IMR-90 (cell line): ENCODE data around the gene FGF12. TPM values are rescaled to one million over a fixed set of nuclear protein-coding genes. Genes with fewer than 3 reads are reported as not detected.

Experiments
- ATAC-seq: fragments of 200-7000 bp; cut with Tn5 transposase; 2 replicates; pipeline ENCODE4 v1.9.1; 2020; ENCODE audit warnings: low read depth, mild to moderate bottlenecking, moderate library complexity
- BruUV-seq: library from RNA; stranded (reverse); fragments of 400-500 nt; replicated peaks from 2 replicates; lab custom pipeline; 2021; lab: Mats Ljungman, UMichigan
- CTCF ChIA-PET: fragments of 300-600 bp; formaldehyde crosslinking; extraction: SDS; loops from one replicate; lab custom pipeline; 2021; ENCODE audit warnings: antibody characterized with exemption; lab: Yijun Ruan, JAX
- POLR2A ChIA-PET: fragments of 300-600 bp; sonication (Branson Sonifier 250); formaldehyde crosslinking; loops from one replicate; lab custom pipeline; 2022; ENCODE audit warnings: antibody characterized with exemption; ENCODE audit not compliant: unreplicated experiment; lab: Charles Lee
- DNase-seq: peaks from one replicate; pipeline ENCODE4 v3.0.0; 2013
- H2AFZ ChIP-seq: replicated peaks from 2 replicates; pipeline ENCODE3; 2013; ENCODE audit warnings: low read length, mild to moderate bottlenecking; ENCODE audit not compliant: poor library complexity
- H2AK5ac ChIP-seq: 2 replicates; pipeline ENCODE4 v1.6.1; 2013; ENCODE audit warnings: low read depth, low read length, inconsistent platforms
- H2AK9ac ChIP-seq: replicated peaks from 2 replicates; pipeline ENCODE3; 2013; ENCODE audit warnings: mild to moderate bottlenecking, low read depth, low read length, moderate library complexity; ENCODE audit not compliant: poor library complexity
- H2BK120ac ChIP-seq: 2 replicates; pipeline ENCODE4 v1.6.1; 2013; ENCODE audit warnings: low read depth, low read length, inconsistent platforms
- H2BK15ac ChIP-seq: 3 replicates; pipeline ENCODE4 v1.6.1; 2013; ENCODE audit warnings: low read depth, low read length, inconsistent platforms
- H2BK20ac ChIP-seq: 2 replicates; pipeline ENCODE4 v1.6.1; 2013; ENCODE audit warnings: low read depth, mild to moderate bottlenecking, inconsistent platforms, low read length, moderate library complexity
- H2BK5ac ChIP-seq: 2 replicates; pipeline ENCODE4 v1.6.1; 2013; ENCODE audit warnings: mild to moderate bottlenecking, low read depth, low read length, inconsistent platforms; ENCODE audit not compliant: poor library complexity, severe bottlenecking
- H3K14ac ChIP-seq: replicated peaks from 2 replicates; pipeline ENCODE4 v1.6.1; 2013; ENCODE audit warnings: low read depth, low read length, inconsistent platforms
- H3K18ac ChIP-seq: 2 replicates; pipeline ENCODE4 v1.6.1; 2013; ENCODE audit warnings: low read depth, low read length, control low read depth
- H3K23ac ChIP-seq: 2 replicates; pipeline ENCODE4 v1.6.1; 2013; ENCODE audit warnings: low read depth, low read length, inconsistent platforms
- H3K27ac ChIP-seq: 2 replicates; pipeline ENCODE4 v1.5.1; 2013; ENCODE audit warnings: mild to moderate bottlenecking, control low read depth, low read length; ENCODE audit not compliant: insufficient read depth
- H3K27me3 ChIP-seq: 2 replicates; pipeline ENCODE4 v1.6.1; 2013; ENCODE audit warnings: low read length; ENCODE audit not compliant: control insufficient read depth, insufficient read depth
- H3K36me3 ChIP-seq: 2 replicates; pipeline ENCODE4 v1.6.1; 2013; ENCODE audit warnings: low read length, mixed read lengths; ENCODE audit not compliant: control insufficient read depth, insufficient read depth
- H3K4ac ChIP-seq: 2 replicates; pipeline ENCODE4 v1.6.1; 2013; ENCODE audit warnings: low read depth, low read length, inconsistent platforms
- H3K4me1 ChIP-seq: 2 replicates; pipeline ENCODE4 v1.6.1; 2013; ENCODE audit warnings: low read length, mixed read lengths; ENCODE audit not compliant: control insufficient read depth, insufficient read depth
- H3K4me2 ChIP-seq: 2 replicates; pipeline ENCODE4 v1.6.1; 2013; ENCODE audit warnings: low read depth, mild to moderate bottlenecking, control low read depth, low read length, moderate library complexity
- H3K4me3 ChIP-seq: 2 replicates; pipeline ENCODE4 v1.5.1; 2013; ENCODE audit warnings: low read depth, mild to moderate bottlenecking, control low read depth, low read length, moderate library complexity; ENCODE audit not compliant: insufficient read depth
- H3K56ac ChIP-seq: 2 replicates; pipeline ENCODE4 v1.6.1; 2013; ENCODE audit warnings: low read length, inconsistent platforms; ENCODE audit not compliant: insufficient read depth; ENCODE audit errors: extremely low read depth
- H3K79me1 ChIP-seq, 2 experiments: 2 replicates each; pipeline ENCODE4 v1.6.1; 2013; ENCODE audit warnings: low read length in 2 of 2, inconsistent platforms in 1 of 2, low read depth in 1 of 2
- H3K9ac ChIP-seq: 2 replicates; pipeline ENCODE4 v1.6.1; 2013; ENCODE audit warnings: low read depth, low read length, control low read depth
- H3K9me1 ChIP-seq: 2 replicates; pipeline ENCODE4 v1.6.1; 2013; ENCODE audit warnings: low read length, inconsistent platforms; ENCODE audit not compliant: insufficient read depth
- H3K9me3 ChIP-seq: 2 replicates; pipeline ENCODE4 v1.6.1; 2013; ENCODE audit warnings: low read length; ENCODE audit not compliant: control insufficient read depth, insufficient read depth
- H4K20me1 ChIP-seq: 2 replicates; pipeline ENCODE4 v1.6.1; 2013; ENCODE audit warnings: low read length, inconsistent platforms; ENCODE audit not compliant: insufficient read depth
- H4K5ac ChIP-seq: 2 replicates; pipeline ENCODE4 v1.6.1; 2013; ENCODE audit warnings: mild to moderate bottlenecking, low read depth, low read length, control low read depth
- H4K8ac ChIP-seq, 2 experiments: 2 replicates each; pipeline ENCODE4 v1.6.1; 2013; ENCODE audit warnings: low read depth in 2 of 2, low read length in 2 of 2, control low read depth in 1 of 2, inconsistent platforms in 1 of 2
- H4K91ac ChIP-seq: 2 replicates; pipeline ENCODE4 v1.6.1; 2013; ENCODE audit warnings: low read depth, low read length, inconsistent platforms; ENCODE audit not compliant: insufficient read depth
- CEBPB ChIP-seq: IDR thresholded peaks from 2 replicates; pipeline ENCODE4 v1.6.1; 2012; ENCODE audit warnings: low read depth, low read length, improper control_type of control experiment
- CTCF ChIP-seq: conservative IDR thresholded peaks from 2 replicates; pipeline ENCODE4 v1.5.1; 2012; ENCODE audit warnings: mild to moderate bottlenecking, low read depth, low read length, improper control_type of control experiment
- ELK1 ChIP-seq: fragments of 150-350 bp; IDR thresholded peaks from 2 replicates; pipeline ENCODE4 v1.6.1; 2016; ENCODE audit warnings: low read depth, mild to moderate bottlenecking, low read length, moderate library complexity, borderline replicate concordance
- MAFK ChIP-seq: IDR thresholded peaks from 2 replicates; pipeline ENCODE4 v1.6.1; 2012; ENCODE audit warnings: low read depth, low read length, improper control_type of control experiment
- MAZ ChIP-seq: IDR thresholded peaks from 2 replicates; pipeline ENCODE4 v1.6.1; 2012; ENCODE audit warnings: low read depth, mild to moderate bottlenecking, low read length, improper control_type of control experiment, moderate library complexity, borderline replicate concordance
- MXI1 ChIP-seq: IDR thresholded peaks from 2 replicates; pipeline ENCODE4 v1.6.1; 2012; ENCODE audit warnings: low read depth, mild to moderate bottlenecking, low read length, moderate library complexity, borderline replicate concordance
- NFE2L2 ChIP-seq: fragments of 150-350 bp; IDR thresholded peaks from 2 replicates; pipeline ENCODE4 v1.6.1; 2016; ENCODE audit warnings: low read depth, mild to moderate bottlenecking, low read length
- POLR2A ChIP-seq: IDR thresholded peaks from 2 replicates; pipeline ENCODE4 v1.6.1; 2012; ENCODE audit warnings: mild to moderate bottlenecking, low read depth, low read length
- SMC3 ChIP-seq: fragments of 150-350 bp; IDR thresholded peaks from 2 replicates; pipeline ENCODE4 v1.6.1; 2016; ENCODE audit warnings: low read depth, mild to moderate bottlenecking, antibody characterized with exemption, low read length, moderate library complexity
- WGBS, 2 experiments: methylation state at CpG; one replicate each; pipeline versions ENCODE4 v1.1.5 to v1.1.7; 2013; ENCODE audit warnings: missing lambda C conversion rate in 2 of 2; ENCODE audit not compliant: insufficient read length in 1 of 2; ENCODE audit errors: extremely low coverage in 2 of 2; 5-methylcytosine and 5-hydroxymethylcytosine counted together
- dilution Hi-C: fragments of 300-500 bp; cut with HindIII; formaldehyde crosslinking; loops from one replicate; pipeline ENCODE4 v1.14.3; 2018; ENCODE audit warnings: low sequenced_read_pairs; ENCODE audit not compliant: unreplicated experiment
- in situ Hi-C: fragments of 300-500 bp; cut with MboI; formaldehyde crosslinking; loops from 3 replicates; pipeline ENCODE4 v1.14.3; 2019; ENCODE audit warnings: low sequenced_read_pairs, inconsistent platforms, mixed read lengths
- intact Hi-C: fragments of 100-400 bp; cut with micrococcal nuclease; formaldehyde crosslinking; loops from 2 replicates; pipeline ENCODE4 v1.10.0; 2022
- polyA plus RNA-seq, 3 experiments: library from polyadenylated mRNA; depleted of rRNA; stranded (reverse); fragments of >200 nt; gene quantifications; 2 replicates each; pipeline ENCODE4 v1.2.3, GENCODE V29; 2012; ENCODE audit warnings: low replicate concordance in 1 of 3
- total RNA-seq: library from RNA; depleted of rRNA; stranded (reverse); fragments of >200 nt; gene quantifications from 2 replicates; pipeline ENCODE4 v1.2.3, GENCODE V29; 2012
- TF ChIP-seq, protein P1 (sequence below): fragments of 150-350 bp; IDR thresholded peaks from 2 replicates; pipeline ENCODE4 v1.6.1; 2017; ENCODE audit warnings: mild to moderate bottlenecking, antibody characterized with exemption, low read length, low read depth

Gene FGF12
- total and polyA plus RNA-seq, 2 of the 4 experiments (the other 2 are of a cell fraction), result not detected

GRCh38 chr3:192171213-192171612, 556.1 kb downstream of the FGF12 start:
- Histone ChIP-seq H3K27me3 (no peaks in the 10 kb centered on the region), H2AFZ (no peak overlapping the region), H2BK5ac (no peak overlapping the region), H3K9me1 (no peaks in the 10 kb centered on the region), H4K8ac (no peak overlapping the region), H3K18ac (no peak overlapping the region), H4K91ac (no peak overlapping the region), H2BK15ac (no peak overlapping the region), H3K27ac (no peak overlapping the region), H3K36me3 (no peaks in the 10 kb centered on the region), H3K4me3 (no peak overlapping the region), H4K20me1 (no peaks in the 10 kb centered on the region), H3K9ac (no peak overlapping the region), H3K4me2 (no peak overlapping the region), H3K4ac (no peak overlapping the region), H2BK20ac (no peak overlapping the region), H2AK5ac (no peak overlapping the region), H3K56ac (no peak overlapping the region), H3K9me3 (peaks cover 12% of the 10 kb centered on the region), H3K14ac (no peak overlapping the region), H3K4me1 (no peaks in the 10 kb centered on the region), H4K5ac (no peak overlapping the region), H3K23ac (no peak overlapping the region), H3K79me1 (no peaks in the 10 kb centered on the region), H2BK120ac (no peak overlapping the region), H2AK9ac (no peak overlapping the region)
- in situ Hi-C loops, result no loop called here
- intact Hi-C loops, result no loop called here
- ChIA-PET CTCF (no interaction called here), POLR2A (no interaction called here)
- TF ChIP-seq, protein P1, sequence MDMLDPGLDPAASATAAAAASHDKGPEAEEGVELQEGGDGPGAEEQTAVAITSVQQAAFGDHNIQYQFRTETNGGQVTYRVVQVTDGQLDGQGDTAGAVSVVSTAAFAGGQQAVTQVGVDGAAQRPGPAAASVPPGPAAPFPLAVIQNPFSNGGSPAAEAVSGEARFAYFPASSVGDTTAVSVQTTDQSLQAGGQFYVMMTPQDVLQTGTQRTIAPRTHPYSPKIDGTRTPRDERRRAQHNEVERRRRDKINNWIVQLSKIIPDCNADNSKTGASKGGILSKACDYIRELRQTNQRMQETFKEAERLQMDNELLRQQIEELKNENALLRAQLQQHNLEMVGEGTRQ, result no peak
- TF ChIP-seq NFE2L2, result no peak
- TF ChIP-seq MAFK, result no peak
- TF ChIP-seq CTCF, result no peak
- TF ChIP-seq MXI1, result no peak
- no peak for TF ChIP-seq ELK1
- TF ChIP-seq MAZ, result no peak
- TF ChIP-seq SMC3, result no peak
- TF ChIP-seq CEBPB, result no peak
- TF ChIP-seq POLR2A, result no peak
- DNase-seq, result no peak
- dilution Hi-C loops, result no loop called here
- WGBS, 2 experiments, result no CpG with 5 or more reads among the region's 1 CpG
- no peak for ATAC-seq
- BruUV-seq, result no TSS peak
